Ascending aorta (tissue), 2 donors: ENCODE data around the gene SYNDIG1L. TPM values are rescaled to one million over a fixed set of nuclear protein-coding genes. Genes with fewer than 3 reads are reported as not detected.

Experiments used
- DNase-seq, 2 donors: peaks; one replicate each; pipeline ENCODE4 v3.0.0-alpha.2; 2019; ENCODE audit warnings: low spot score in 2 of 2
- H3K27ac ChIP-seq, 2 donors: fragments of 200-600 bp; sonication (generic); one replicate each; pipeline ENCODE4 v1.5.1; 2016 to 2017; ENCODE audit warnings: mild to moderate bottlenecking in 1 of 2
- H3K27me3 ChIP-seq: fragments of 200-600 bp; sonication (generic); one replicate; pipeline ENCODE4 v1.5.1; 2017
- H3K36me3 ChIP-seq, 2 donors: fragments of 200-600 bp; sonication (generic); one replicate each; pipeline ENCODE4 v1.5.1; 2016
- H3K4me1 ChIP-seq, 2 donors: fragments of 200-600 bp; sonication (generic); one replicate each; pipeline ENCODE4 v1.5.1; 2016 to 2017; ENCODE audit warnings: mild to moderate bottlenecking in 1 of 2
- H3K4me3 ChIP-seq, 2 donors: fragments of 200-600 bp; sonication (generic); one replicate each; pipeline ENCODE4 v1.5.1; 2016 to 2017; ENCODE audit warnings: mild to moderate bottlenecking in 1 of 2
- H3K9me3 ChIP-seq, 2 donors: fragments of 200-600 bp; sonication (generic); one replicate each; pipeline ENCODE4 v1.5.1; 2016
- CTCF ChIP-seq, 3 experiments: fragments of 200-600 bp in 2 of 3; fragments of 450-650 bp in 1 of 3; sonication (generic) in 2 of 3; IDR thresholded peaks; one replicate each; pipeline ENCODE4 v1.5.1; 2016 to 2019; ENCODE audit warnings: antibody characterized with exemption in 3 of 3, mild to moderate bottlenecking in 1 of 3, moderate library complexity in 1 of 3
- intact Hi-C: fragments of 100-400 bp; cut with DNase I; formaldehyde crosslinking; loops from one replicate; pipeline ENCODE4 v1.15.1; 2023
- total RNA-seq: library from RNA; depleted of rRNA; stranded (reverse); fragments of >200 nt; gene quantifications from one replicate; pipeline ENCODE4 v1.1.0, GENCODE V29; 2016

The SYNDIG1L gene
- total RNA-seq, 1 donor from 2014 or later = not detected

DNA sequence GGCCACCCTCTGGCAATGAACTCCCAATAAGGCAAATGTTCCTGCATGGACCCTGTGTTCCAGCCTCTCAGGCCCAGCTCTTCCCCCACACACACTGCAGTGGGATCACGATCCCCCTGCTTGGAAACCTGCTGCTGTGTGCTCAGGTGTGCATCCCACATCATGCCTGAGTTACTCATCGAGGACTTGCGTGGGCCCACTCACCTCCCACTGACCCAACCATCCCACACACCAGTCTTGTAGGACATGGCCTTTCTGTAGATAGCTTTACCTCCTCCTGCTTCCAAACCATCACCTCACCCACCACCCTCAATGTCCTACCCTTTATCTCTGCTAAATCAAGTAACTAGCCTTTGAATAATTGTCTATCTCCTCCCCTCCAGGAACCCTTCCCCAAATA lies 42.5 kb upstream of the SYNDIG1L start:
- no peak overlapping the region for H3K4me3 ChIP-seq
- peak overlapping the region in 1 of 2 donors; percentile 41 for H3K27ac ChIP-seq
- H3K27me3 ChIP-seq = no peaks in the 10 kb centered on the region
- intact Hi-C loops = no loop called here
- no peaks in the 10 kb centered on the region for H3K9me3 ChIP-seq
- TF ChIP-seq CTCF (IDR thresholded peaks at IDR 0.05) = no peak
- no peak for DNase-seq
- H3K4me1 ChIP-seq = peaks cover 6 to 19% of the 10 kb centered on the region in 2 donors
- peaks cover 0 to 8% of the 10 kb centered on the region in 2 donors for H3K36me3 ChIP-seq

DNA sequence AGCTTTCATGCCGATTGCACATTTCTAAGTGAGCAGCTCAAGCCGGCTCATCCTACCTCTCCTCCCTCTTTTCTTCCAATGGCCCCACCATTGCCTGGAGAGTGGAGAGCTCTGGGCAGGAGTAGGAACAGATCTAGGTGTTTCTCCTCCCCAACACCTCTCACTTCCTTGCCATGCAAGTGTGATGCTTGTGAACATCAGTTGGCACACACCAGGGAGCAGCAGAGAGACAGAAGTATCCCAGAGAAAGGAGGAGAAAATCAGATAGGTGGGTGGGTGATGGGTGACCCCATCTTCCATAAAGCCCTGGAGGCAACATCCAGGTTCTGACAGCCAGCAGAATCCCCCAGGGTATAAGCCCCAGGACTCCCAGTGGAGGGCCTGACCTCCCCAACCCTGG lies 39.3 kb upstream of the SYNDIG1L start:
- Histone ChIP-seq H3K36me3 (no peaks in the 10 kb centered on the region), H3K4me1 (peaks cover 5 to 14% of the 10 kb centered on the region in 2 donors), H3K9me3 (no peaks in the 10 kb centered on the region), H3K4me3 (no peak overlapping the region), H3K27me3 (no peaks in the 10 kb centered on the region), H3K27ac (no peak overlapping the region)
- intact Hi-C loops = no loop called here
- no peak for DNase-seq
- TF ChIP-seq CTCF (IDR thresholded peaks at IDR 0.05) = no peak

DNA sequence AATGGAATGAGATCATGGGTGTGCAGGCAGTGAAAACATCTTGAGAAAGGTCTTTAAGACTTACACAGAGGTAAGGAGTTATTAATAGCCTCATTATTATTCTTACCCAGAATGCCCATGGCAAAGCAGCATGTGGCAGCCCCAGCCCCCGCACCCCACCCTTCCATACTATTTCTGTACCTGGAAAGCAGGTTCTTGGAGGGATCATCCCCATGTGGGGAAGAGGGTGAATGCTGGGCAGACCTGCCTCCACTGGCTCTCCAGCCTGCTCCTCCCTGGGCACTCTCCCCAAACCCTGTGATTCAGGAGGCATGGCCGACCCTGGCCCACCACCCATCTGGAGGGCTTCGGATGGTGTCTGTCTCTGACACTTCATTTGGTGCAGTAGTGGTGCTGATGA lies 38.8 kb upstream of the SYNDIG1L start:
- no peak overlapping the region for H3K4me3 ChIP-seq
- TF ChIP-seq CTCF (IDR thresholded peaks at IDR 0.05) = no peak
- no peaks in the 10 kb centered on the region for H3K36me3 ChIP-seq
- H3K27ac ChIP-seq = no peak overlapping the region
- no peaks in the 10 kb centered on the region for H3K27me3 ChIP-seq
- peaks cover 3 to 11% of the 10 kb centered on the region in 2 donors for H3K4me1 ChIP-seq
- DNase-seq = no peak
- intact Hi-C loops = no loop called here
- H3K9me3 ChIP-seq = no peaks in the 10 kb centered on the region

DNA sequence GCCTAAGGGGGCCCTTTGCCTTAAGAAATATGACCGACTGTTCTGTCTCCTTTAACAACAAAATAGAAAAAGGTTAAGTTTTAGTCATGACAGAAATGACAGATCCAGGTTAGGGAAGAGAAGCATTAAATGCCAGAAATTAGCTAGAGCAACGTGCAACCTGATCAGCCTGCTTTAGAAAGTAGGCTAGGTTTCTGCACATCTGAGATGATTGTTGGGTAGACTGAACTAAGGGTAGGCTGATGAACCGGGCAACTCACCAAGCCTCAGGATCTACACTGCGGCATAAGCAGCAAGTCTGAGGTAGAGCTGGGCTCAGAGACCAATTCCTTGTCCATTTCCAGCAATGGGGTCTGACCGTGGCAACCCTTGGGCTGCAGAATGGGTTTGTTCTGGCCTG lies 37.7 kb upstream of the SYNDIG1L start:
- H3K4me3 ChIP-seq = no peak overlapping the region
- no peaks in the 10 kb centered on the region for H3K9me3 ChIP-seq
- TF ChIP-seq CTCF (IDR thresholded peaks at IDR 0.05) = no peak
- intact Hi-C loops = no loop called here
- H3K27me3 ChIP-seq = no peaks in the 10 kb centered on the region
- no peaks in the 10 kb centered on the region for H3K36me3 ChIP-seq
- no peak overlapping the region for H3K27ac ChIP-seq
- peaks cover 0 to 2% of the 10 kb centered on the region in 2 donors for H3K4me1 ChIP-seq
- DNase-seq = no peak

DNA sequence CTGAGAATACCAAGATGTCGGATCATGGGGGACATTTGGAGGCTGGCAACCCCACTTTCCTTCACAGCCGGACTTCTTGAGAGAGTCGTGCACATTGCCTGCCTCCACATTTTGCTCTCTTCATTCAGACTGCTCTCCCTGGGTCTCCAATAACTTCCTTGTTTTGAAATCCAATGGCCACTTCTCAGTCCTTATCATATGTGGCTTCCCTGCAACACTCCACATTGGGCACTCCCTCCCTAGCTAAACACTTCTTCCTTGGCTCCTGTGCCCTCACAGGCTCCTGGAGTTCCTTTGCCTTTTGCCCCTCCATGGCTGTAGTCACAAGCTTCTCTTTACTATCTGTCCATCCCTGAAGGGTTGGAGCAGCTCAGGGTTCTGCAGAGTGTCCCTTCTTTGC lies 37.0 kb upstream of the SYNDIG1L start:
- H3K27ac ChIP-seq = no peak overlapping the region
- no peaks in the 10 kb centered on the region for H3K4me1 ChIP-seq
- TF ChIP-seq CTCF (IDR thresholded peaks at IDR 0.05) = no peak
- no peak overlapping the region for H3K4me3 ChIP-seq
- H3K36me3 ChIP-seq = no peaks in the 10 kb centered on the region
- no peaks in the 10 kb centered on the region for H3K27me3 ChIP-seq
- intact Hi-C loops = no loop called here
- DNase-seq = no peak
- H3K9me3 ChIP-seq = no peaks in the 10 kb centered on the region

GRCh38 chr14:74459976-74460375 lies 34.0 kb upstream of the SYNDIG1L start:
- intact Hi-C loops = no loop called here
- H3K27ac ChIP-seq = no peak overlapping the region
- DNase-seq = no peak
- no peak for TF ChIP-seq CTCF (IDR thresholded peaks at IDR 0.05)
- H3K4me3 ChIP-seq = no peak overlapping the region
- H3K36me3 ChIP-seq = no peaks in the 10 kb centered on the region
- no peaks in the 10 kb centered on the region for H3K9me3 ChIP-seq
- H3K4me1 ChIP-seq = no peaks in the 10 kb centered on the region
- H3K27me3 ChIP-seq = no peaks in the 10 kb centered on the region
